H54 (cell line): Measurements from ENCODE around the gene CAMTA1.

Source experiments
- DNase-seq: peaks from one replicate; pipeline ENCODE4 v3.0.0; 2011; ENCODE audit warnings: low spot score, mixed read lengths; ENCODE audit not compliant: insufficient read length
- FAIRE-seq: peaks from 3 replicates; lab custom pipeline; 2011; peaks lifted over from hg19 to GRCh38; lab: Jason Lieb, UNC
- POLR2A ChIP-seq: IDR thresholded peaks from 2 replicates; pipeline ENCODE4 v1.6.1; 2011; ENCODE audit warnings: low read depth, mild to moderate bottlenecking, low read length

CAMTA1 gene

GRCh38 chr1:7641587-7642417, 856.5 kb downstream of the CAMTA1 start:
- DNase-seq (no peak), FAIRE-seq (no peak)
- no peak for TF ChIP-seq POLR2A

DNA sequence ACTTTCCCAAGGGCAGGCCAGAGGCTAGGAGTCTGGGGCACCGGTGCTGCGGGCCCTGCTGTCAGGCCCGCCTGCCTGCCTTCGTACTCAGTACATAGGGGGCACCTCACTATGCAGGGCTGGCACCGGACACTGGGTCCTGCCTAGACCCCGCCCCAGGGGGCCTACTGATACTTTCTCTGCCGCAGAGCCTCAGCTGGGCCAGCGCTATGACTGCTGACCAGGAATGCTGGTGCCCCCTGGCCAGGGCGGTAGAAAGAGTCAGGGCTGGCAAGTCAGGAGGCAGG, 857.1 kb downstream of the CAMTA1 start:
- TF ChIP-seq POLR2A: no peak
- no peak for FAIRE-seq
- no peak for DNase-seq

GRCh38 chr1:7642781-7643529, 857.7 kb downstream of the CAMTA1 start:
- DNase-seq: no peak
- TF ChIP-seq POLR2A: no peak
- no peak for FAIRE-seq

DNA sequence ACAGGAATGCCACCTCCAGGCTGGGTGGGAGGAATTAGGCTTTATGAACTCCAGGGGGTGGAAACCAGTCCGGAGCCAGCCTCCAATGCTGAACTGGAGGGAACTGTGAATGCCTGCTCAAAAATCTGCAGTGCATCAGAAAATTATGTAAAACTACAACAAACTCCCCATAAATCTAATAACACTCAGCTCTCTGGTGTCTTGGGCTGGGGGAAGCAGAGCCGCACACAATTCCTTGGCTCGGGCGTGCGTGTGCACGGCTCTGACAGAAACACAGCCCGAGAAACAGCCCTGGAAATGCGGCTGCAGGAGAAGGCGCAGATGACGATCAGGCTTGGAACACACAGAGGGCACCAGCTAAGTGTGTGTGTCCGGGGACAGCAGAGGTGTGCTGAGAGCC, 858.3 kb downstream of the CAMTA1 start:
- DNase-seq (no peak), FAIRE-seq (no peak)
- TF ChIP-seq POLR2A: no peak

GRCh38 chr1:7644086-7644485, 858.8 kb downstream of the CAMTA1 start:
- no peak for DNase-seq
- FAIRE-seq: no peak
- no peak for TF ChIP-seq POLR2A

DNA sequence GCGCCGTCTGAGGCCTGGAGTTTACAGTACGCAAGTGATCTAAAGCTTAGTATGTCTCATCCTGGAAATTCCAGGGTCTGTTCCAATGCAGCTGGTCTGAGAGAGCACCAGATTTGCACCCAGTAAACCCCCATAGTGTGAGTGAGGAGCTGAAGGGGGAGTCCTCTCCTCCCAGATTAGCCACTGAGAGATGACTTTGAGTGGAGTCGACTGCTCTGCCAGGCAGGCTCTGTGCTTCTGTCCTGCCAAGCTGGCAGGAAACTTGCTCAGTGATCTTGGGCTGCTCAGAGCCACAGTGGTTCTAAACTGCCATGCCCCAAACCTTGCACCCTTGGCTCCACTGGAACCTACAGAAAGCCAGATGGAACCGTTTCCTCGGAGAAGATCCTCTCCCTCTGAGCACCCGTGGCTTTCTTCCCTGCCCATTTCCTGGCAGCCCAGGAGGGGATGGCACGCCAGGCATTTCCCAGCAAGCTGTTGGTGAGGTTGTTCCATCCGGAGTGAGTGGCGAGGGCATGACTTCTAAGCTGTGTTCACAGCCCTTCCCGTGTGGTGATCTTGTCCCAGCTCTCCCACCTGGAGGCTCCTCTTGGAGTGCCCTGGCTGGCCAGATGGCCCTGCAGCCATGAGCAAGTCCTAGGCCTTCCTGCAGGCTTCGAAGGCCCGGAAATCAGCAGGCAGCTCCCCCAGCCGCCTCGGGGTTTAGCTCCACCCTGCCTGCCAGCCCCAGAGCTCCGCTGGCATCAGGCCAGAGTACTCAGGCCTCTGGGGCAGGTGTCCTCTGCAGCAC, 859.9 kb downstream of the CAMTA1 start:
- FAIRE-seq: no peak
- peak; percentile 28 for DNase-seq
- TF ChIP-seq POLR2A: no peak

GRCh38 chr1:7645751-7646048, 860.4 kb downstream of the CAMTA1 start:
- no peak for FAIRE-seq
- no peak for DNase-seq

GRCh38 chr1:7646164-7646563, 860.9 kb downstream of the CAMTA1 start:
- no peak for TF ChIP-seq POLR2A

More at GRCh38 chr1:7645751-7646048, 860.4 kb downstream of the CAMTA1 start:
- no peak for TF ChIP-seq POLR2A

GRCh38 chr1:7646981-7647901, 862.0 kb downstream of the CAMTA1 start:
- TF ChIP-seq POLR2A: no peak
- FAIRE-seq (no peak), DNase-seq (peak; percentile 83)

More at GRCh38 chr1:7646164-7646563, 860.9 kb downstream of the CAMTA1 start:
- no peak for FAIRE-seq
- DNase-seq: no peak

- TF ChIP-seq POLR2A: no peak
- DNase-seq: no peak
- FAIRE-seq: no peak
Observed at GRCh38 chr1:7648761-7649384, 863.6 kb downstream of the CAMTA1 start.

DNA sequence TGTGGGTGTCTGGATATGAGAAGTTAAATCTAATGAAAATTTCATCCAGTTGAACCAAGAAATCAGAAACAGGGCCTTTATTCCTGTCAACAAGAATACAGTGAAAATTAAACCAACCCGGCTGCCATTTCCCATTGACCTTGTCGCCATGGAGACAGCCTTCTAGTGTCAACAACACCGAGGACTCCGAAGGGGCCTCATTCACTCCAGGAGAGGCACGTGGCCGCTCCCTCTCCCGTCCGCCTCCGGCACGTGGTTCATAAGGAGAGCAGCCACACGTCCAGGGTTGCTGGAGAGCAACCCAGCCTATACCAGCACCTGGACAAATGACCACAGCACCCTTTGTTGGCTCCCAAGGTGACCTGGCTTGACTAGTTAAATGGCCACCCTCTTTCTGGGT, 865.5 kb downstream of the CAMTA1 start:
- no peak for TF ChIP-seq POLR2A
- DNase-seq (no peak), FAIRE-seq (no peak)

DNA sequence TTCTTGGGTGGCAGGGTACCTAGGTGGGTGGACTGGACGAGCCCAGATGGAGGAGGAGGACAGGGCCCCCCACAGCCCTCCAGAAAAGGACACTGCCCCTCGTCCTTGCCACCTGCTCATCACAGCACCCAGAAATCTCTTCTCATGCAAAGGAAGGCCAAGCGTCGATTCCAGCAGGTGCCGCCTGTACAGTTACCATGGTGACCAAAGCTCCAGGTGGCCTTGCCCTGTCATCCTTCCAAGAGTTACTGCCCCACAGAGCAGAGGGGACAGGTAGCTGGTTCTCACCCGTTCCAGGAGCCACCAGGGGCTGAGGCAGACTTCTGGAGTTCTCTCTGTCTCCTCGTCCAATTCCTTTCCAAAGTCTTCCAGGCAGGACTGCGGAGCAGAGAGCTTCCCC, 865.9 kb downstream of the CAMTA1 start:
- FAIRE-seq (no peak), DNase-seq (no peak)
- TF ChIP-seq POLR2A: no peak

GRCh38 chr1:7652061-7652460, 866.8 kb downstream of the CAMTA1 start:
- FAIRE-seq (no peak), DNase-seq (no peak)
- no peak for TF ChIP-seq POLR2A
